NT2/D1 (cell line): ENCODE data around the gene CYTL1.

ENCODE experiments used
- YY1 ChIP-seq: IDR thresholded peaks from 2 replicates; pipeline ENCODE4 v1.6.1; 2011; ENCODE audit not compliant: insufficient read length, insufficient read depth
- ZNF274 ChIP-seq: IDR thresholded peaks from 2 replicates; pipeline ENCODE4 v1.6.1; 2011; ENCODE audit warnings: mild to moderate bottlenecking, low read depth, low read length

DNA sequence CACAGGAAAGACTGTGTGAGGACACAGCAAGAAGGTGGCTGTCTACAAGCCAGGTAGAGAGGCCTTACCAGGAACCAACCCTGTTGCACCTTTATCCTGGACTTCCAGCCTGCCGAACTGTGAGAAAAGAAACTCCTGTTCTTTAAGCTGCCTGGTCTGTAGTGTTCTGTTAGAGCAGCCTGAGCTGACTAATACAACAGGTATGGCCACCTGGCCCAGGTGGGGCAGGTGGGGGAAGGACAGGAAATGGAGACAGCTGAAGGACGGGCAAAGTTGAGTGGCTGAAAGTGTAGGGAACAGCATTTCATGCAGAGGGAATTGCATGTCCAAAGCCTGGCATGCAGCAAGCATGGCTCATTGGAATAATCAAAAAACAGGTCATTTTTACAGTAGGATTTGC, 35.1 kb downstream of the CYTL1 start:
- TF ChIP-seq ZNF274 (no peak), YY1 (no peak)
